Measurements from ENCODE around the gene GNB1L. TPM values are rescaled to one million over a fixed set of nuclear protein-coding genes. Genes with fewer than 3 reads are reported as not detected.

GNB1L gene
- total RNA-seq, 2 donors from 2014 or later: 5.6 to 12.0 TPM

DNA sequence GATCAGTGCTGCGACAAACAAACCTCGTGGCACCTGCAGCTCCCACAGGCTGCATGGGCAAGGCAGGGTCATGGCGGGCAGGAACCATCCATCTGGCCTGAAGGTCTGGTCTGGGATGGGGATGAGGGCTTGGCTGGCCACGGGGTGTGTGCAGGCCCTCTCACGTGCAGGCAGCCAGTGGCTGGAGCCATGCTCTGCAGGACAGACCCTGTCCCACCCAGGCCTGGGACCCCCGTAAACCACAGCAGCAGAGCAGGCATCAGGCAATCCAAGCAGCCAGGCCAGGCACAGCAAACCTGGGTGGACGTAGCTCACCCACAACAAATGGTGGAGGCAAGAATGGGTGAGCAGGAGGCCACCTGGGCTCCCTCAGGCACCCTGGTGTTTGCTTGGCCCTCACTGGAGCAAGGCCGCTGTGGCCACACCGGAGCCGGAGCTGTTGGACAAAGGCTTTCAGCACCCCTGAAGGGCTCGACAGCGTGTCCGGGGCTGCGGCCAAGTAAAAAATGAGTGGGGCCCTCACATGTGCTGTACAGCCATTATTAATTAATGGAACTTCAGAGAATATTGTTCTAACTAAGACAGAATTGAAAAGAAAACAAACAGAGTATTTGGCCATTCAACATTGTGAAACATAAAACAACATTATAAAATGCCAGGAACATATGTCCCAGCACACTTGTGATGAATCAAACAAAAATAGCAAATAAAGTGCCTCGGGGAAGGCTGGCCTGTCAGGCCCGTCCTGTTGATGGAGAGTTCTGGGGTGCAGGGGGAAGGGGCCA, 24.0 kb upstream of the GNB1L start:
- TF ChIP-seq POLR2AphosphoS5 (IDR thresholded peaks at IDR 0.05) (peak; percentile 83), POLR2A (IDR thresholded peaks at IDR 0.05) (no peak)
- TF ChIP-seq, protein P1, sequence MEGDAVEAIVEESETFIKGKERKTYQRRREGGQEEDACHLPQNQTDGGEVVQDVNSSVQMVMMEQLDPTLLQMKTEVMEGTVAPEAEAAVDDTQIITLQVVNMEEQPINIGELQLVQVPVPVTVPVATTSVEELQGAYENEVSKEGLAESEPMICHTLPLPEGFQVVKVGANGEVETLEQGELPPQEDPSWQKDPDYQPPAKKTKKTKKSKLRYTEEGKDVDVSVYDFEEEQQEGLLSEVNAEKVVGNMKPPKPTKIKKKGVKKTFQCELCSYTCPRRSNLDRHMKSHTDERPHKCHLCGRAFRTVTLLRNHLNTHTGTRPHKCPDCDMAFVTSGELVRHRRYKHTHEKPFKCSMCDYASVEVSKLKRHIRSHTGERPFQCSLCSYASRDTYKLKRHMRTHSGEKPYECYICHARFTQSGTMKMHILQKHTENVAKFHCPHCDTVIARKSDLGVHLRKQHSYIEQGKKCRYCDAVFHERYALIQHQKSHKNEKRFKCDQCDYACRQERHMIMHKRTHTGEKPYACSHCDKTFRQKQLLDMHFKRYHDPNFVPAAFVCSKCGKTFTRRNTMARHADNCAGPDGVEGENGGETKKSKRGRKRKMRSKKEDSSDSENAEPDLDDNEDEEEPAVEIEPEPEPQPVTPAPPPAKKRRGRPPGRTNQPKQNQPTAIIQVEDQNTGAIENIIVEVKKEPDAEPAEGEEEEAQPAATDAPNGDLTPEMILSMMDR (IDR thresholded peaks at IDR 0.05): no peak
- no peak overlapping the region for H3K4me3 ChIP-seq
- H3K9me3 ChIP-seq: no peaks in the 10 kb centered on the region
- WGBS: 69% methylated on average over 16 of the region's 16 CpGs
- peak overlapping the region; percentile 68 to 75 for H3K27ac ChIP-seq
- DNase-seq (ENCODE audit: low spot score): no peak
- H3K4me1 ChIP-seq (replicated peaks): peaks cover 39% of the 10 kb centered on the region
- H3K27me3 ChIP-seq (replicated peaks; ENCODE audit: insufficient read depth): no peaks in the 10 kb centered on the region
- no peaks in the 10 kb centered on the region for H3K36me3 ChIP-seq
- intact Hi-C loops (cut with DNase I): no loop called here

DNA sequence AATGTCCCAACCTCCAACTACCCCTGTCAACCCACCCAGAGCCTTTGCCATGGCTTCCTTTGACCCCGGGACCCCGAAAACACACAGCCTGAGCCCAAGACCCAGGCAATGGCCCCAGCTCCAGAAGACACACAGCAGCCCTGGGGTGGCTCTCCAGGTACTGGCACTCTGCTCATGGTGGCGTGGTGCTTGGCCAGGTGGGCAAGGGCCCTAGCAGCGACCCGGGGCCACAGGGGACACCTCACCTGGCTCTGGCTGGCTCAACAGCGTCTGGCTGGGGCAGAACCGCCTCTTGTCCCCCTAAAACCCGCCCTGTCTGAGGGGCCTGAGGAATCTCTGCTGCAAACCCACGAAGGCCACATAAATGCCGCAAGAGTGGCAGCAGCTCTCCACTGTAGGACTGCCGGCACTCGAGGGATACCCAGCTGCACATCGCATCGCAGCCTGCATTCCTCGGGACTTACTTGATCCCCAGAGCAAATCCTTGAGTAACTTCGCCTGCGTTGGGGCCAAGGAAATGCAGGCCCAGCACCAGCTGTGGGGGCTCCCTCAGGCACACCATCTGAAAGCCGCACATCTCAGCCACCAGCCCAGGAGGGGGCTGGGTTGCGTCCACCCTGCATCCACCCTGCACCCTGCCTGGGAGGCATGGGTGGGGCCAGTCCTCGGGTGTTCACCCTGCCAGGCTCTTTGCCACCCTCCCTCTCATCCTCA, 23.1 kb upstream of the GNB1L start:
- Histone ChIP-seq H3K27ac (peak overlapping the region; percentile 68 to 75), H3K27me3 (replicated peaks; ENCODE audit: insufficient read depth) (no peaks in the 10 kb centered on the region), H3K9me3 (no peaks in the 10 kb centered on the region), H3K36me3 (no peaks in the 10 kb centered on the region), H3K4me3 (no peak overlapping the region), H3K4me1 (replicated peaks) (peaks cover 42% of the 10 kb centered on the region)
- intact Hi-C loops (cut with DNase I): no loop called here
- WGBS: 94% methylated on average over 19 of the region's 20 CpGs
- DNase-seq (ENCODE audit: low spot score): no peak
- no peak for TF ChIP-seq POLR2A (IDR thresholded peaks at IDR 0.05)
- TF ChIP-seq, protein P1 (IDR thresholded peaks at IDR 0.05): no peak
- TF ChIP-seq POLR2AphosphoS5 (IDR thresholded peaks at IDR 0.05): no peak

DNA sequence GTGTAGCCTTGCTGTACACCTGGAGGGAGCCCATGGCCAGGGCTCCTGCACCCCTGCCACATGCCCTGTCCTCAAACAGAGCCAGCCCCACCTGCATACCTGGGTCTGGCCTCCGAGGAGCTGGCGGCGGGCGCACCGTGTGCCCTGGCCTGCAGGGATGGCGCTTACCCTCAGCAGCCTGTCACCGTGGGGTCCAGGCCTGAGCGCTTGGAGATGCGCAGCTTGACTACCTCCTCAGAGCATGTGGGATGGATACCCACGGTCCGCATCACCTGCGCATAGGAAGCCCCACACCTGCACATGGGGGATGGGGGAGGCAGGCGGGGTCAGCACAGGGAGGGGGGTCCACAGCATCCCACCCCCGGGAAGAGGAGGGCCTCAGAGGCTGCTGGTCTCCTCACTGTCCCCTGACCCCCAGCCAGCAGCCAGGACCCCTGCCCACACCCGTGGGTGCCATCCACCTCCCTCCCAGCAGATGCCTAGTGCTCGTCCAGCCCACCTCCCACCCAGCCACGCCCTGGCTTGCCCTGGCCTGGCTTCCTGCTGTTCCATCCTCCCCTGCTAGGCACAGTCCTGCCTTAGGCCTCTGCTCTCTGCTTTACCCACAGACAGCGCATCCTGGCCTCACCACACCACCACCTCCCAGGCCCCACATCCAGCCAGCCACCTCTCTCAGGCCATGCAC, 22.4 kb upstream of the GNB1L start:
- Histone ChIP-seq H3K4me1 (replicated peaks) (peaks cover 42% of the 10 kb centered on the region), H3K27me3 (replicated peaks; ENCODE audit: insufficient read depth) (no peaks in the 10 kb centered on the region), H3K4me3 (no peak overlapping the region), H3K27ac (peak overlapping the region in 1 of 2 donors; percentile 69), H3K36me3 (no peaks in the 10 kb centered on the region), H3K9me3 (no peaks in the 10 kb centered on the region)
- TF ChIP-seq POLR2A (IDR thresholded peaks at IDR 0.05) (no peak), POLR2AphosphoS5 (IDR thresholded peaks at IDR 0.05) (no peak)
- TF ChIP-seq, protein P1 (IDR thresholded peaks at IDR 0.05): no peak
- WGBS: 88% methylated on average over 13 of the region's 18 CpGs
- no peak for DNase-seq (ENCODE audit: low spot score)
- intact Hi-C loops (cut with DNase I): no loop called here

DNA sequence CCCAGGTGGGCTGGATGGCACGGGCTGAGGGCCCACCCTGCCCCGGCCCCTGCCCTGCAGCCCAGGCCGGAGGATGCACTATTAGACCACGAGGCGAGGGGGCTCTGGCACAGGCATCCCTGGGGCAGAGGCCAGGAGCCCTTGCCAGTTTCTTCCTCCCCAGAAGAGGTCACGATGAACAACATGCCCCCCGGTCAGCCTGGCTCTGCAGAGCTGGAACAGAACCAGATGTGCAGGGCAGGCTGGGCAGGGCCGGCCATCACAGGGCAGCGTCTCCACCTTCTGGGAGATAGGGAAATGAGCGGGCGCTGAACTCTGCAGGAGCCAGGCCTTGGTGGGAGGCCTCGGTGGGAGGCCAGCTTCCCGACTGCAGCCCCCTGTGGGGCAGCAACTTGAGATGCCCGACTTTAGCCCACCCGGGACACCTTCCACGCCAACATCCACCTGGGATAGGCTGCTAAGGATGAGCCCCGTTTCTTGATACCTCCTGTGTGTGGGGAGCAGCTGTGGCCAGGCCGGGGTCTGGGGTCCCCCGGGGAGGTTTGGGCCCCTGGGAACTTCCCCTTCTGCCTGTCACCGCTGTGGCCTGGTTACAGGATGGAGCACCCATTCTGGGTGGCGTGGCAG, 21.8 kb upstream of the GNB1L start:
- intact Hi-C loops (cut with DNase I): no loop called here
- Histone ChIP-seq H3K27ac (peak overlapping the region; percentile 19 to 69), H3K36me3 (no peaks in the 10 kb centered on the region), H3K27me3 (replicated peaks; ENCODE audit: insufficient read depth) (no peaks in the 10 kb centered on the region), H3K4me1 (replicated peaks) (peaks cover 42% of the 10 kb centered on the region), H3K9me3 (no peaks in the 10 kb centered on the region), H3K4me3 (no peak overlapping the region)
- no peak for DNase-seq (ENCODE audit: low spot score)
- TF ChIP-seq POLR2AphosphoS5 (IDR thresholded peaks at IDR 0.05) (no peak), POLR2A (IDR thresholded peaks at IDR 0.05) (no peak)
- TF ChIP-seq, protein P1 (IDR thresholded peaks at IDR 0.05): no peak
- WGBS: 76% methylated on average over 19 of the region's 21 CpGs

Measured in prostate gland (tissue), 2 donors.